Measurements from ENCODE around the gene TNFRSF13B. TPM values are rescaled to one million over a fixed set of nuclear protein-coding genes. Genes with fewer than 3 reads are reported as not detected.

Gene TNFRSF13B
- total RNA-seq, 1 experiment from 2014 or later, result 0.28 TPM

GRCh38 chr17:16945136-16945482, 26.8 kb downstream of the TNFRSF13B start:
- H3K27ac Mint-ChIP-seq, result no peak overlapping the region
- Histone ChIP-seq H3K9me3 (ENCODE audit: control insufficient read depth, low read depth, low read length) (no peaks in the 10 kb centered on the region), H3K79me1 (ENCODE audit: insufficient read depth, low read depth, low read length, poor library complexity, severe bottlenecking) (no peaks in the 10 kb centered on the region), H3K79me2 (ENCODE audit: insufficient read depth, low read length) (no peaks in the 10 kb centered on the region), H2BK20ac (ENCODE audit: low read depth, low read length, poor library complexity, severe bottlenecking) (no peak overlapping the region), H3K4me2 (ENCODE audit: insufficient read depth, insufficient read length, low read length) (no peak overlapping the region), H3K23ac (ENCODE audit: insufficient read length, low read depth, low read length) (no peak overlapping the region), H2AK5ac (ENCODE audit: insufficient read length, low read length) (no peak overlapping the region), H2AFZ (ENCODE audit: low read length) (no peak overlapping the region), H4K5ac (ENCODE audit: insufficient read length, low read depth, low read length) (no peak overlapping the region), H3K27me3 (ENCODE audit: insufficient read depth, low read length) (no peaks in the 10 kb centered on the region), H4K8ac (replicated peaks; ENCODE audit: insufficient read length, low read depth, low read length) (no peak overlapping the region), H3K14ac (ENCODE audit: insufficient read depth, low read length) (no peak overlapping the region), H4K20me1 (ENCODE audit: control insufficient read depth, insufficient read depth, insufficient read length) (no peaks in the 10 kb centered on the region), H3K27ac (ENCODE audit: insufficient read length, low read depth, low read length) (no peak overlapping the region), H4K91ac (ENCODE audit: insufficient read length, low read depth, low read length) (no peak overlapping the region), H2BK5ac (ENCODE audit: insufficient read length, low read length) (no peak overlapping the region), H3T11ph (ENCODE audit: low read length) (no peak overlapping the region), H2BK12ac (ENCODE audit: insufficient read length, low read depth, low read length) (no peak overlapping the region), H2BK15ac (ENCODE audit: low read depth, low read length) (no peak overlapping the region), H3K4me1 (ENCODE audit: insufficient read depth, low read length) (peaks cover 5% of the 10 kb centered on the region; the same call in 1 of the 2 replicates), H3K4ac (ENCODE audit: low read depth, low read length) (no peak overlapping the region), H3K18ac (ENCODE audit: insufficient read length, low read depth, low read length) (no peak overlapping the region), H3K56ac (ENCODE audit: insufficient read length, low read depth, low read length) (no peak overlapping the region), H2BK120ac (ENCODE audit: low read depth, low read length, poor library complexity, severe bottlenecking) (no peak overlapping the region), H3K23me2 (ENCODE audit: insufficient read length, low read depth, low read length, poor library complexity, severe bottlenecking) (no peaks in the 10 kb centered on the region), H3K9ac (ENCODE audit: extremely low read depth, insufficient read length, low read length) (no peak overlapping the region)
- no peak for DNase-seq
- H3K4me1 Mint-ChIP-seq, result peaks cover 24 to 29% of the 10 kb centered on the region in 2 experiments
- no peak overlapping the region for H3K4me3 Mint-ChIP-seq
- peaks cover 5 to 15% (median 7%) of the 10 kb centered on the region in 3 experiments; a peak in 6 of 7 replicates for H3K36me3 Mint-ChIP-seq (ENCODE audit: insufficient read depth in 1 of 3, low read depth in 3 of 3)
- H3K27me3 Mint-ChIP-seq (ENCODE audit: low read depth), result peaks cover 2% of the 10 kb centered on the region; the same call in 1 of the 2 replicates
- no CpG with 5 or more reads among the region's 6 CpGs for WGBS (ENCODE audit: extremely low coverage, insufficient read length, low lambda C conversion rate)
- peaks cover 12% of the 10 kb centered on the region in 2 experiments for H3K9me3 Mint-ChIP-seq
- TF ChIP-seq, protein P1, sequence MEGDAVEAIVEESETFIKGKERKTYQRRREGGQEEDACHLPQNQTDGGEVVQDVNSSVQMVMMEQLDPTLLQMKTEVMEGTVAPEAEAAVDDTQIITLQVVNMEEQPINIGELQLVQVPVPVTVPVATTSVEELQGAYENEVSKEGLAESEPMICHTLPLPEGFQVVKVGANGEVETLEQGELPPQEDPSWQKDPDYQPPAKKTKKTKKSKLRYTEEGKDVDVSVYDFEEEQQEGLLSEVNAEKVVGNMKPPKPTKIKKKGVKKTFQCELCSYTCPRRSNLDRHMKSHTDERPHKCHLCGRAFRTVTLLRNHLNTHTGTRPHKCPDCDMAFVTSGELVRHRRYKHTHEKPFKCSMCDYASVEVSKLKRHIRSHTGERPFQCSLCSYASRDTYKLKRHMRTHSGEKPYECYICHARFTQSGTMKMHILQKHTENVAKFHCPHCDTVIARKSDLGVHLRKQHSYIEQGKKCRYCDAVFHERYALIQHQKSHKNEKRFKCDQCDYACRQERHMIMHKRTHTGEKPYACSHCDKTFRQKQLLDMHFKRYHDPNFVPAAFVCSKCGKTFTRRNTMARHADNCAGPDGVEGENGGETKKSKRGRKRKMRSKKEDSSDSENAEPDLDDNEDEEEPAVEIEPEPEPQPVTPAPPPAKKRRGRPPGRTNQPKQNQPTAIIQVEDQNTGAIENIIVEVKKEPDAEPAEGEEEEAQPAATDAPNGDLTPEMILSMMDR (conservative IDR thresholded peaks at IDR 0.05), result no peak

All from H9 (cell line).